Natural killer cell (primary cell): ENCODE results near the gene BBLN. TPM values are rescaled to one million over a fixed set of nuclear protein-coding genes. Genes with fewer than 3 reads are reported as not detected.

Source experiments
- ATAC-seq, 3 donors: fragments of 150-1000 bp in 2 of 3; fragments of 200-7000 bp in 1 of 3; cut with Tn5 transposase; 1 replicate in 1 of 3; 2 replicates in 2 of 3; pipeline ENCODE4 v1.10.0; 2021; ENCODE audit warnings: mild to moderate bottlenecking in 2 of 3, moderate library complexity in 2 of 3
- DNase-seq, 2 donors: peaks; one replicate each; pipeline versions ENCODE4 v3.0.0 to v3.0.0-alpha.2; 2013 to 2021; ENCODE audit warnings: mixed read lengths in 1 of 2
- H3K27ac ChIP-seq: one replicate; pipeline ENCODE4 v1.5.1; 2013; ENCODE audit warnings: mild to moderate bottlenecking, low read length
- H3K27me3 ChIP-seq: one replicate; pipeline ENCODE4 v1.6.1; 2013; ENCODE audit warnings: low read length; ENCODE audit not compliant: control insufficient read depth, insufficient read depth
- H3K36me3 ChIP-seq: one replicate; pipeline ENCODE4 v1.6.1; 2013; ENCODE audit warnings: low read length; ENCODE audit not compliant: control insufficient read depth, insufficient read depth
- H3K4me1 ChIP-seq: one replicate; pipeline ENCODE4 v1.6.1; 2013; ENCODE audit warnings: low read length; ENCODE audit not compliant: control insufficient read depth, insufficient read depth
- H3K4me3 ChIP-seq: one replicate; pipeline ENCODE4 v1.5.1; 2013; ENCODE audit warnings: low read length
- H3K9me3 ChIP-seq: one replicate; pipeline ENCODE4 v1.6.1; 2013; ENCODE audit warnings: low read length; ENCODE audit not compliant: control insufficient read depth, insufficient read depth
- H3K27ac Mint-ChIP-seq, 2 donors: one replicate each; pipeline ENCODE4 v1.8.0; 2022; ENCODE audit warnings: mild to moderate bottlenecking in 2 of 2, mixed read lengths in 2 of 2, moderate library complexity in 1 of 2
- H3K27me3 Mint-ChIP-seq, 2 donors: one replicate each; pipeline ENCODE4 v1.8.0; 2022; ENCODE audit warnings: low read depth in 2 of 2, mixed read lengths in 2 of 2
- H3K36me3 Mint-ChIP-seq: one replicate; pipeline ENCODE4 v1.8.0; 2022; ENCODE audit warnings: mixed read lengths
- H3K4me1 Mint-ChIP-seq, 2 donors: one replicate each; pipeline ENCODE4 v1.8.0; 2022; ENCODE audit warnings: mixed read lengths in 2 of 2
- H3K4me3 Mint-ChIP-seq: one replicate; pipeline ENCODE4 v1.8.0; 2022; ENCODE audit warnings: mild to moderate bottlenecking, moderate library complexity, mixed read lengths
- H3K9me3 Mint-ChIP-seq, 2 donors: one replicate each; pipeline ENCODE4 v1.8.0; 2022; ENCODE audit warnings: mixed read lengths in 2 of 2
- WGBS: methylation state at CpG from one replicate; pipeline ENCODE4 v1.1.7; 2013; ENCODE audit warnings: missing lambda C conversion rate; ENCODE audit not compliant: insufficient coverage; 5-methylcytosine and 5-hydroxymethylcytosine counted together
- intact Hi-C: fragments of 100-400 bp; cut with micrococcal nuclease; formaldehyde crosslinking; loops from one replicate; pipeline ENCODE4 v1.14.2; 2022
- total RNA-seq, 4 donors: library from RNA; stranded (reverse); fragments of 120-200 nt in 1 of 4; gene quantifications; one replicate each; pipeline versions ENCODE4 v1.2.3 to v1.2.4, GENCODE V29; 2013 to 2022
- TF ChIP-seq, protein P1 (sequence below): fragments of 200-600 bp; IDR thresholded peaks from one replicate; pipeline ENCODE4 v1.8.0; 2022; ENCODE audit warnings: antibody characterized with exemption

Gene BBLN
- total RNA-seq, 3 donors from 2014 or later (not counting 1 experiment from before 2014, with no cell fraction given): 61.8 to 74.0 (median 69.3) TPM

- no peak for ATAC-seq
- H3K4me3 ChIP-seq: no peak overlapping the region
- H3K27ac ChIP-seq: no peak overlapping the region
- Mint-ChIP-seq H3K9me3 (no peaks in the 10 kb centered on the region), H3K27ac (peak overlapping the region; percentile 32 to 83), H3K4me1 (peaks cover 15 to 34% of the 10 kb centered on the region in 2 donors), H3K36me3 (no peaks in the 10 kb centered on the region), H3K4me3 (peak overlapping the region; percentile 84), H3K27me3 (no peaks in the 10 kb centered on the region)
- no peaks in the 10 kb centered on the region for H3K9me3 ChIP-seq
- TF ChIP-seq, protein P1, sequence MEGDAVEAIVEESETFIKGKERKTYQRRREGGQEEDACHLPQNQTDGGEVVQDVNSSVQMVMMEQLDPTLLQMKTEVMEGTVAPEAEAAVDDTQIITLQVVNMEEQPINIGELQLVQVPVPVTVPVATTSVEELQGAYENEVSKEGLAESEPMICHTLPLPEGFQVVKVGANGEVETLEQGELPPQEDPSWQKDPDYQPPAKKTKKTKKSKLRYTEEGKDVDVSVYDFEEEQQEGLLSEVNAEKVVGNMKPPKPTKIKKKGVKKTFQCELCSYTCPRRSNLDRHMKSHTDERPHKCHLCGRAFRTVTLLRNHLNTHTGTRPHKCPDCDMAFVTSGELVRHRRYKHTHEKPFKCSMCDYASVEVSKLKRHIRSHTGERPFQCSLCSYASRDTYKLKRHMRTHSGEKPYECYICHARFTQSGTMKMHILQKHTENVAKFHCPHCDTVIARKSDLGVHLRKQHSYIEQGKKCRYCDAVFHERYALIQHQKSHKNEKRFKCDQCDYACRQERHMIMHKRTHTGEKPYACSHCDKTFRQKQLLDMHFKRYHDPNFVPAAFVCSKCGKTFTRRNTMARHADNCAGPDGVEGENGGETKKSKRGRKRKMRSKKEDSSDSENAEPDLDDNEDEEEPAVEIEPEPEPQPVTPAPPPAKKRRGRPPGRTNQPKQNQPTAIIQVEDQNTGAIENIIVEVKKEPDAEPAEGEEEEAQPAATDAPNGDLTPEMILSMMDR: no peak
- H3K4me1 ChIP-seq: peaks cover 24% of the 10 kb centered on the region
- no peak for DNase-seq
- no peaks in the 10 kb centered on the region for H3K27me3 ChIP-seq
- intact Hi-C loops: loop anchor here (10.0 kb wide), 1 partner anchor 135 kb away; the partner anchor contains the start of genes COQ4 and TRUB2
- peaks cover 22% of the 10 kb centered on the region for H3K36me3 ChIP-seq
- 91% methylated on average over 2 of the region's 2 CpGs for WGBS
Observed at GRCh38 chr9:128190013-128190412, 29.9 kb downstream of the BBLN start.

- peak; percentile 44 to 63 (median 55) for ATAC-seq
- Mint-ChIP-seq H3K4me3 (peak overlapping the region; percentile 96), H3K36me3 (no peaks in the 10 kb centered on the region), H3K9me3 (no peaks in the 10 kb centered on the region), H3K27ac (peak overlapping the region; percentile 82 to 90), H3K4me1 (peaks cover 15 to 34% of the 10 kb centered on the region in 2 donors), H3K27me3 (no peaks in the 10 kb centered on the region)
- no peaks in the 10 kb centered on the region for H3K9me3 ChIP-seq
- H3K36me3 ChIP-seq: peaks cover 14% of the 10 kb centered on the region
- H3K4me3 ChIP-seq: peak overlapping the region; percentile 78
- WGBS: 22% methylated on average over 32 of the region's 32 CpGs
- TF ChIP-seq, protein P1: no peak
- intact Hi-C loops: loop anchor here (1.0 to 10.0 kb wide), 2 partner anchors 13 to 134 kb away; partner anchors contain the start of genes COQ4, DNM1 and TRUB2
- H3K27ac ChIP-seq: peak overlapping the region; percentile 63
- H3K27me3 ChIP-seq: no peaks in the 10 kb centered on the region
- no peak for DNase-seq
- H3K4me1 ChIP-seq: peaks cover 24% of the 10 kb centered on the region
Observed at GRCh38 chr9:128190516-128191405, 30.7 kb downstream of the BBLN start.

DNA sequence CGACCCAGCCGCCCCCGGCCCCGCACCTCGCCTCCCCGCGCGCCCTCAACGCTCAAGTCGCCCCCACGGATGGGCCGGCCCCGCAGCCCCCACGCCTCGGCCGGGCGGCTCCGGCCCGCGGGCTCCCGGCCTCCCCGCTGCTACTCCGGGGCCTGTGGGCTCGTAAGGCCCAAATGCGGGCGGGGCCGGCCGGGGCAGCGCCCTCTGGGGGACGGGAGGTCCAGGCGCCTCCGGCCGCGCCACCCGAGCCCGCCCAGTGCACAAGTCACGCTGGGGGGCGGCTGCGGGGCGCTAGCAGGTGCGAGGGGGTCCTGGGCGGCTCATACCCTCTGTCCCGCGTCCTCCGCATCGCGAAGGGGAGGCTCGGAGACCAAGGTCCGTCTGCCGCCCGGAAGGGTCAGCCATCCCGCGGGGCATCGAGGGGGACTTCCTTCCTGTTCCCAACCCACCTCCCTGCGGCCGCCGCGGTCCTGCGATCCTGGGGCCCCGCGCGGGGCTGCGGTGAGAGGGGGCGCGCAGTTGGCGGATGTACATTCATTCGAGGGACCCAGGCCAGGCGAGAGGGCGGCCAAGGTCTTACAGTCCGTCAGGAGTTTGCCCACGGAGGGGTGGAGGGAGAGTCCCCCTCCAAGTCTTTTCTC is 31.5 kb downstream of the BBLN start, which contains the start of gene CIZ1:
Gene CIZ1, minus strand, starts transcription at position 167 of the 641 bp plus-strand sequence. CDS start 715 bp downstream, outside the sequence.
- peaks cover 24% of the 10 kb centered on the region for H3K4me1 ChIP-seq
- H3K27ac Mint-ChIP-seq: peak within 1 kb of the TSS; percentile 82 to 90
- H3K36me3 Mint-ChIP-seq: no peaks in the 10 kb centered on the region
- peak within 1 kb of the TSS; percentile 83 for H3K4me3 ChIP-seq
- peaks cover 13 to 30% of the 10 kb centered on the region in 2 donors for H3K4me1 Mint-ChIP-seq
- intact Hi-C loops: loop anchor here (1.0 to 10.0 kb wide), 2 partner anchors 12 to 133 kb away; partner anchors contain the start of genes COQ4, DNM1 and TRUB2
- peak within 1 kb of the TSS; percentile 96 for H3K4me3 Mint-ChIP-seq
- peak within 1 kb of the TSS; percentile 63 for H3K27ac ChIP-seq
- no peaks in the 10 kb centered on the region for H3K9me3 ChIP-seq
- no peaks in the 10 kb centered on the region for H3K27me3 ChIP-seq
- DNase-seq (peak; percentile 77 to 86), ATAC-seq (peak; percentile 85 to 96 (median 92))
- TF ChIP-seq, protein P1: peak; percentile 73
- under 1% methylated on average over 71 of the region's 71 CpGs for WGBS
- peaks cover 10% of the 10 kb centered on the region for H3K36me3 ChIP-seq
- no peaks in the 10 kb centered on the region for H3K9me3 Mint-ChIP-seq
- H3K27me3 Mint-ChIP-seq: no peaks in the 10 kb centered on the region
